HepG2 (cell line): ENCODE measurements around the gene CTNNBL1. TPM values are rescaled to one million over a fixed set of nuclear protein-coding genes. Genes with fewer than 3 reads are reported as not detected.

ENCODE experiments used
- ATAC-seq: fragments of 200-7000 bp; cut with Tn5 transposase; 3 replicates; pipeline ENCODE4 v1.9.1; 2020; ENCODE audit warnings: mild to moderate bottlenecking, moderate library complexity
- BruUV-seq: library from RNA; stranded (reverse); fragments of 400-500 nt; replicated peaks from 2 replicates; lab custom pipeline; 2021; lab: Mats Ljungman, UMichigan
- CTCF ChIA-PET: fragments of 300-600 bp; formaldehyde crosslinking; extraction: SDS; loops from one replicate; lab custom pipeline; 2021; ENCODE audit warnings: low total read pairs, inconsistent platforms, low intra/inter-chr PET ratio; lab: Yijun Ruan, JAX
- POLR2A ChIA-PET: fragments of 350-600 bp; sonication (Branson Sonifier 250); formaldehyde crosslinking; loops from one replicate; lab custom pipeline; 2020; ENCODE audit warnings: antibody characterized with exemption, inconsistent platforms; lab: Yijun Ruan, JAX
- DNase-seq: peaks from one replicate; pipeline ENCODE4 v3.0.0-alpha.2; 2015; ENCODE audit warnings: low spot score
- FAIRE-seq: peaks from 3 replicates; lab custom pipeline; 2011; peaks lifted over from hg19 to GRCh38; lab: Jason Lieb, UNC
- H2AFZ ChIP-seq: one replicate; pipeline ENCODE4 v1.6.1; 2011; ENCODE audit warnings: low read length, inconsistent platforms
- H3K27ac ChIP-seq: fragments of 300-600 bp; 3 replicates; pipeline ENCODE4 v1.8.0; 2011; ENCODE audit warnings: mixed run types, mild to moderate bottlenecking, mixed read lengths, low read length, inconsistent platforms; ENCODE audit not compliant: insufficient read depth; ENCODE audit errors: extremely low read length
- H3K27me3 ChIP-seq, 2 experiments: fragments of 200-600 bp in 1 of 2; 2 replicates in 1 of 2; 3 replicates in 1 of 2; pipeline versions ENCODE4 v1.6.0 to v1.8.0; 2011; ENCODE audit warnings: low read length in 2 of 2, mild to moderate bottlenecking in 2 of 2, moderate library complexity in 2 of 2, inconsistent platforms in 1 of 2; ENCODE audit not compliant: insufficient read depth in 2 of 2, control insufficient read depth in 1 of 2
- H3K36me3 ChIP-seq, 2 experiments: fragments of 200-600 bp in 1 of 2; replicated peaks in 1 of 2; 2 replicates in 1 of 2; 3 replicates in 1 of 2; pipeline versions ENCODE4 v1.5.1 to v1.8.0; 2011; ENCODE audit warnings: low read length in 2 of 2, inconsistent platforms in 1 of 2; ENCODE audit not compliant: insufficient read depth in 2 of 2, control insufficient read depth in 1 of 2
- H3K4me1 ChIP-seq: 2 replicates; pipeline ENCODE4 v1.5.1; 2012; ENCODE audit warnings: low read length, inconsistent platforms; ENCODE audit not compliant: insufficient read depth
- H3K4me2 ChIP-seq: 2 replicates; pipeline ENCODE4 v1.6.0; 2011; ENCODE audit warnings: low read depth, low read length, inconsistent platforms
- H3K4me3 ChIP-seq, 3 experiments: fragments of 200-600 bp in 1 of 3; sonication (generic), shearing (Covaris generic) in 1 of 3; replicated peaks in 1 of 3; 2 replicates each; pipeline ENCODE4 v1.5.1; 2011 to 2016; ENCODE audit warnings: low read length in 3 of 3, inconsistent platforms in 2 of 3, low read depth in 2 of 3, mild to moderate bottlenecking in 2 of 3, control low read depth in 1 of 3, mixed read lengths in 1 of 3; ENCODE audit not compliant: insufficient read depth in 1 of 3
- H3K79me2 ChIP-seq: one replicate; pipeline ENCODE4 v1.6.1; 2011; ENCODE audit warnings: low read length, inconsistent platforms; ENCODE audit not compliant: insufficient read depth
- H3K9ac ChIP-seq: 2 replicates; pipeline ENCODE4 v1.6.0; 2011; ENCODE audit warnings: mild to moderate bottlenecking, low read depth, low read length, inconsistent platforms; ENCODE audit not compliant: insufficient read depth
- H3K9me3 ChIP-seq: 2 replicates; pipeline ENCODE4 v1.5.1; 2012; ENCODE audit warnings: mild to moderate bottlenecking, low read length
- H4K20me1 ChIP-seq: 2 replicates; pipeline ENCODE4 v1.6.0; 2011; ENCODE audit warnings: inconsistent platforms, mild to moderate bottlenecking, low read length, moderate library complexity; ENCODE audit not compliant: insufficient read depth
- ARHGAP35 ChIP-seq: sonication (generic); formaldehyde crosslinking; IDR thresholded peaks from 2 replicates; pipeline ENCODE4 v1.9.0; 2022; ENCODE audit warnings: mild to moderate bottlenecking, inconsistent platforms, moderate library complexity, missing genetic modification reagents, borderline replicate concordance
- KDM1A ChIP-seq: IDR thresholded peaks from 2 replicates; pipeline ENCODE4 v1.6.1; 2016; ENCODE audit warnings: missing compliant biosample characterization
- MLLT10 ChIP-seq: sonication (generic); formaldehyde crosslinking; IDR thresholded peaks from 2 replicates; pipeline ENCODE4 v1.4.0; 2020; ENCODE audit warnings: missing genetic modification reagents
- MYNN ChIP-seq: sonication (generic); formaldehyde crosslinking; IDR thresholded peaks from 2 replicates; pipeline ENCODE4 v1.4.0; 2020; ENCODE audit warnings: mild to moderate bottlenecking, low read depth, missing genetic modification reagents
- NFATC3 ChIP-seq: sonication (generic); formaldehyde crosslinking; IDR thresholded peaks from 2 replicates; pipeline ENCODE4 v1.5.1; 2020; ENCODE audit warnings: mild to moderate bottlenecking, missing genetic modification reagents
- RELA ChIP-seq: sonication (generic); formaldehyde crosslinking; IDR thresholded peaks from 2 replicates; pipeline ENCODE4 v1.4.0; 2020; ENCODE audit warnings: missing genetic modification reagents
- ZNF180 ChIP-seq: sonication (generic); formaldehyde crosslinking; IDR thresholded peaks from 2 replicates; pipeline ENCODE4 v1.4.0; 2020; ENCODE audit warnings: low read depth, missing genetic modification reagents, borderline replicate concordance
- ZNF234 ChIP-seq: sonication (generic); formaldehyde crosslinking; conservative IDR thresholded peaks from 2 replicates; pipeline ENCODE4 v1.5.1; 2020; ENCODE audit warnings: mild to moderate bottlenecking, missing genetic modification reagents
- ZNF552 ChIP-seq: sonication (generic); formaldehyde crosslinking; IDR thresholded peaks from 2 replicates; pipeline ENCODE4 v1.9.0; 2022; ENCODE audit warnings: missing genetic modification reagents, mild to moderate bottlenecking, borderline replicate concordance
- ZNF772 ChIP-seq: sonication (generic); formaldehyde crosslinking; IDR thresholded peaks from 2 replicates; pipeline ENCODE4 v1.5.0; 2020; ENCODE audit warnings: mild to moderate bottlenecking, missing genetic modification reagents
- ZNF776 ChIP-seq: sonication (generic); formaldehyde crosslinking; IDR thresholded peaks from 2 replicates; pipeline ENCODE4 v1.4.0; 2020; ENCODE audit warnings: mild to moderate bottlenecking, missing genetic modification reagents
- ZSCAN29 ChIP-seq: sonication (generic); formaldehyde crosslinking; conservative IDR thresholded peaks from 2 replicates; pipeline ENCODE4 v1.4.0; 2020; ENCODE audit warnings: mild to moderate bottlenecking, missing genetic modification reagents
- whole genome bisulfite sequencing: methylation state at CpG from one replicate; pipeline ENCODE4 v1.1.6; 2017; ENCODE audit warnings: low lambda C conversion rate; 5-methylcytosine and 5-hydroxymethylcytosine counted together
- in situ Hi-C: cut with HindIII; loops from 2 replicates; pipeline ENCODE4 v1.10.0; 2017; ENCODE audit warnings: low pct_unique_long_range_greater_than_20kb; ENCODE audit not compliant: extremely low pct_ligation_motif_present
- intact Hi-C: fragments of 100-400 bp; cut with micrococcal nuclease; formaldehyde crosslinking; loops from one replicate; pipeline ENCODE4 v1.10.0; 2022; ENCODE audit not compliant: unreplicated experiment
- polyA plus RNA-seq, 8 experiments: library from polyadenylated mRNA; depleted of rRNA in 3 of 8; stranded (reverse) in 7 of 8; unstranded in 1 of 8; fragments of >200 nt; fragmentation: Illumina TruSeq in 4 of 8; extraction: Trizol in 4 of 8; gene quantifications; 2 replicates each; pipeline versions ENCODE4 v1.2.1 to v1.2.3, GENCODE V29; 2011 to 2016; ENCODE audit warnings: low read depth in 4 of 8, missing spikeins in 1 of 8, mixed read lengths in 1 of 8; ENCODE audit not compliant: insufficient read depth in 1 of 8
- total RNA-seq, 5 experiments: library from RNA; depleted of rRNA; stranded (reverse); fragments of >200 nt; fragmentation: Illumina TruSeq; extraction: Trizol; gene quantifications; 2 replicates each; pipeline ENCODE4 v1.2.3, GENCODE V29; 2016; ENCODE audit warnings: low read depth in 1 of 5
- TF ChIP-seq, protein P1 (sequence below): sonication (generic); formaldehyde crosslinking; IDR thresholded peaks from 2 replicates; pipeline ENCODE4 v1.4.0; 2020; ENCODE audit warnings: missing genetic modification reagents, borderline replicate concordance

The CTNNBL1 gene
- total and polyA plus RNA-seq, 2 of the 13 experiments (the other 11 are each of a cell fraction or from before 2014, with no cell fraction given) = 49.3 to 94.6 TPM

DNA sequence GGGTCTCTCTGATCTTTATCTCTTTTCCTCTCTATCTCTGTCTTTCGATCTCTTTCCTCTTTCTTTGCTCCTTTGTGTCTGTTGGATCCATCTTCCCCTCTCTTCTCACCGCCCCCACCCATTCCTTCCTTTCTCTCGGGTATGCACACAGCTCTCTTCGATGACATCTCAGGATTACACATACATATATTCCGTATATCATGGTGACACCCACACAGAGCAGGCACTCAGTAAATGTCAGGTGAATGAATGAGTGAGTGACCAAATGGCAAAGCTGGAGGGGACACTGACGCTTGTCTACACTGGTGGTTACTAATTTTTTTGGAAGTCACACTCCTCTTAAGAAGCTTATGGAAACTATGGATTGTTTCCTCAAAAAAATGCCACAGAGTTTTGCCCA is 219.0 kb downstream of the CTNNBL1 start:
- CTCF ChIA-PET = no interaction called here
- Histone ChIP-seq H2AFZ (no peak overlapping the region), H3K9ac (no peak overlapping the region), H3K4me1 (peaks cover 30% of the 10 kb centered on the region), H3K36me3 (no peaks in the 10 kb centered on the region), H3K27me3 (peaks cover 16 to 86% of the 10 kb centered on the region in 2 experiments; a peak in 4 of 5 replicates), H3K4me2 (no peak overlapping the region), H3K4me3 (no peak overlapping the region), H4K20me1 (no peaks in the 10 kb centered on the region), H3K79me2 (no peaks in the 10 kb centered on the region), H3K27ac (no peak overlapping the region), H3K9me3 (no peaks in the 10 kb centered on the region)
- DNase-seq (no peak), FAIRE-seq (no peak), ATAC-seq (no peak)
- WGBS = 27% methylated on average over 6 of the region's 6 CpGs
- POLR2A ChIA-PET = no interaction called here
- no peak for TF ChIP-seq MLLT10 (CRISPR knock-in tag)
- TF ChIP-seq ZNF776 (CRISPR knock-in tag) = no peak
- TF ChIP-seq NFATC3 (CRISPR knock-in tag) = no peak
- TF ChIP-seq RELA (CRISPR knock-in tag) = no peak
- TF ChIP-seq MYNN (CRISPR knock-in tag) = no peak
- TF ChIP-seq ARHGAP35 (CRISPR knock-in tag) = no peak
- TF ChIP-seq ZSCAN29 (CRISPR knock-in tag) = no peak
- TF ChIP-seq ZNF234 = no peak
- BruUV-seq = no TSS peak
- intact Hi-C loops (no loop called here), in situ Hi-C loops (no loop called here)

DNA sequence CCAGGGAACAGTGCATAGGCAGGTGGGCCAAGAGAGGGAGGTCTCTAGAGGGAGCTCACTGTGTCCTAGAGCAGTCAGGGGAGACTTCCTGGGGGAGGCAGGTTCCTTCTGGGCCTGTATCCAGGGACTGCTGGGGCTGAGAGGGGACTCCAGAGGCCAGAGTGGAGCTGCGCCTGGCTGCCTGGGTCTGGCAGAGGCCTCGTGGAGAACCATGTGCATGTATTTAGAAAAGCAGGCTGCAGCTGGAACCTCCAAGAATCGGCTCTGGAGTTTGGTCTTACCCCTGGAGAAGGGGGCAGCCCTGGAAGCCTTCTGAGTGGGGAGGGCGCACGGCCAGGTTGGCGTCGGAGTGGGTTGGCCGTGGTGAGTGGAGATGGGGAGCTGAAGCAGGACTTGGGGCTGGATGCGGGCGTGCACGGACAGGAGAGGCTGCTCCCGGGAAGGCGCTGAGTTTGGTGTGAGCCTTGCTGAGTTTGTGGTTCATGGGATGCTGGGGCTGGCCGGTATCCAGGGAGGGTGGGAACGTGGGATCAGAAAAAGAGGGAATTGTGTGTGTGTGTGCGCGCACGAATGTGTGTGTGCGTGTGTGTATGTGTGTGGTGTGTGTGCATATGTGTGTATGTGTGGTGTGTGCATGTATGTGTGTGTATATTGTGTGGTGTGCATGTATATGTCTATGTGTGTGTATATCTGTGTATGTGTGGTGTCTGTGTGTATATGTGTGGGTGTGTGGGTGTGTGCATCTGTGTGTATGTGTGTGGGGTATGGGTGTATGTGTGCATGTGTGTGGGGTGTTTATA is 219.9 kb downstream of the CTNNBL1 start:
- intact Hi-C loops = no loop called here
- H3K36me3 ChIP-seq = no peaks in the 10 kb centered on the region
- TF ChIP-seq ZNF180 (CRISPR knock-in tag) (no peak), KDM1A (no peak), ZNF552 (no peak), ZNF772 (CRISPR knock-in tag) (peak; percentile 41; the same call in 1 of the 2 replicates)
- TF ChIP-seq, protein P1, sequence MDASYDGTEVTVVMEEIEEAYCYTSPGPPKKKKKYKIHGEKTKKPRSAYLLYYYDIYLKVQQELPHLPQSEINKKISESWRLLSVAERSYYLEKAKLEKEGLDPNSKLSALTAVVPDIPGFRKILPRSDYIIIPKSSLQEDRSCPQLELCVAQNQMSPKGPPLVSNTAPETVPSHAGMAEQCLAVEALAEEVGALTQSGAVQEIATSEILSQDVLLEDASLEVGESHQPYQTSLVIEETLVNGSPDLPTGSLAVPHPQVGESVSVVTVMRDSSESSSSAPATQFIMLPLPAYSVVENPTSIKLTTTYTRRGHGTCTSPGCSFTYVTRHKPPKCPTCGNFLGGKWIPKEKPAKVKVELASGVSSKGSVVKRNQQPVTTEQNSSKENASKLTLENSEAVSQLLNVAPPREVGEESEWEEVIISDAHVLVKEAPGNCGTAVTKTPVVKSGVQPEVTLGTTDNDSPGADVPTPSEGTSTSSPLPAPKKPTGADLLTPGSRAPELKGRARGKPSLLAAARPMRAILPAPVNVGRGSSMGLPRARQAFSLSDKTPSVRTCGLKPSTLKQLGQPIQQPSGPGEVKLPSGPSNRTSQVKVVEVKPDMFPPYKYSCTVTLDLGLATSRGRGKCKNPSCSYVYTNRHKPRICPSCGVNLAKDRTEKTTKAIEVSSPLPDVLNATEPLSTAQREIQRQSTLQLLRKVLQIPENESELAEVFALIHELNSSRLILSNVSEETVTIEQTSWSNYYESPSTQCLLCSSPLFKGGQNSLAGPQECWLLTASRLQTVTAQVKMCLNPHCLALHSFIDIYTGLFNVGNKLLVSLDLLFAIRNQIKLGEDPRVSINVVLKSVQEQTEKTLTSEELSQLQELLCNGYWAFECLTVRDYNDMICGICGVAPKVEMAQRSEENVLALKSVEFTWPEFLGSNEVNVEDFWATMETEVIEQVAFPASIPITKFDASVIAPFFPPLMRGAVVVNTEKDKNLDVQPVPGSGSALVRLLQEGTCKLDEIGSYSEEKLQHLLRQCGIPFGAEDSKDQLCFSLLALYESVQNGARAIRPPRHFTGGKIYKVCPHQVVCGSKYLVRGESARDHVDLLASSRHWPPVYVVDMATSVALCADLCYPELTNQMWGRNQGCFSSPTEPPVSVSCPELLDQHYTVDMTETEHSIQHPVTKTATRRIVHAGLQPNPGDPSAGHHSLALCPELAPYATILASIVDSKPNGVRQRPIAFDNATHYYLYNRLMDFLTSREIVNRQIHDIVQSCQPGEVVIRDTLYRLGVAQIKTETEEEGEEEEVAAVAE (CRISPR knock-in tag) = no peak

More for the DNA sequence above, 219.9 kb downstream of the CTNNBL1 start:
- H2AFZ ChIP-seq = no peak overlapping the region
- in situ Hi-C loops = no loop called here
- WGBS = 42% methylated on average over 19 of the region's 19 CpGs
- H3K27ac ChIP-seq = no peak overlapping the region
- CTCF ChIA-PET = no interaction called here
- no peak overlapping the region for H3K9ac ChIP-seq
- H3K27me3 ChIP-seq = peaks cover 19 to 88% of the 10 kb centered on the region in 2 experiments
- BruUV-seq = no TSS peak
- H3K9me3 ChIP-seq = no peaks in the 10 kb centered on the region
- H3K4me3 ChIP-seq = no peak overlapping the region
- peaks cover 30% of the 10 kb centered on the region for H3K4me1 ChIP-seq
- POLR2A ChIA-PET = no interaction called here
- 0 out of 2 replicates have a peak overlapping the region, but pooled peaks have one; percentile 8 for H3K4me2 ChIP-seq
- H3K79me2 ChIP-seq = no peaks in the 10 kb centered on the region
- H4K20me1 ChIP-seq = no peaks in the 10 kb centered on the region
- DNase-seq (no peak), FAIRE-seq (peak; percentile 79), ATAC-seq (peak; percentile 8)
